HL-60 (cell line): ENCODE data around the gene RND1.

Experiments
- CTCF ChIP-seq: IDR thresholded peaks from one replicate; pipeline ENCODE4 v1.5.1; 2011; ENCODE audit warnings: low read length, control low read depth, inconsistent platforms; ENCODE audit not compliant: insufficient read depth
- GABPA ChIP-seq: IDR thresholded peaks from 2 replicates; pipeline ENCODE4 v1.6.1; 2012; ENCODE audit warnings: low read depth
- POLR2AphosphoS5 ChIP-seq: IDR thresholded peaks from 2 replicates; pipeline ENCODE4 v1.6.1; 2012; ENCODE audit warnings: low read depth
- REST ChIP-seq: IDR thresholded peaks from 2 replicates; pipeline ENCODE4 v1.6.1; 2012; ENCODE audit warnings: low read depth; ENCODE audit not compliant: insufficient replicate concordance

- TF ChIP-seq CTCF (no peak), REST (no peak), GABPA (no peak), POLR2AphosphoS5 (no peak)
Observed at GRCh38 chr12:48831257-48831656, 34.4 kb downstream of the RND1 start.
